Measurements from ENCODE around the gene KCTD5. TPM values are rescaled to one million over a fixed set of nuclear protein-coding genes. Genes with fewer than 3 reads are reported as not detected.

The KCTD5 gene
- total RNA-seq, 1 donor from 2014 or later, result 21.6 TPM

DNA sequence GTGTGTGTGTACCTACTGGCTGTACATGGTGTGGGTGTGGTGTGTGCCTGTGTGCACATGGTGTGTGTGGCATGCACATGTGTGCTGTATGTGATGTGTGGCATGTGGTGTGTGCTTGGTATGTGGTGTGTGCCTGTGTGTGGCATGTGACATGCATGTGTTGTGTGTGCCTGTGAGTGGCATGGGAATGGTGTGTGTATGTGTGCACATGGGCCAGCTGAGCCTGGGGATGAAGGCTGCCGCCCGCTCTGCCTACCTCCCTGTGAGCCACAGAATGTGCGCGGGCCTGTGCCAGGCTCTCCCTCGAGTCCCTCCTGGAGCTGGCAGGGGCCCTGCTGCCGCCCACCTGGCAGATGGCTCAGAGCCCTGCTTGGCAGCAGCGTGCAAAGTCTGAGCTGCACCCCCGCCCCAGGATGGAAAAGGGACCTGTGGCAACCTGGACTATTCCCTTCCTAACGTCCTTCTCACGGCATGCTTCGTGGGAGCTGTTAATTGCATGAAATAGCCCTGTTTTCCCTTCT, 28.4 kb downstream of the KCTD5 start:
- peaks cover 10% of the 10 kb centered on the region for H3K27me3 ChIP-seq
- H3K27me3 Mint-ChIP-seq (ENCODE audit: insufficient read depth, low read depth), result peaks cover 7% of the 10 kb centered on the region
- no peak overlapping the region for H3K27ac Mint-ChIP-seq
- peaks cover 14% of the 10 kb centered on the region for H4K20me1 ChIP-seq (ENCODE audit: low read depth)
- H3K4me1 Mint-ChIP-seq, result no peaks in the 10 kb centered on the region
- no peak for DNase-seq (ENCODE audit: low spot score)
- H2AFZ ChIP-seq (replicated peaks), result no peak overlapping the region
- no peaks in the 10 kb centered on the region for H3K36me3 ChIP-seq
- H3K4me3 Mint-ChIP-seq, result peak overlapping the region; percentile 18
- H3K27ac ChIP-seq, result no peak overlapping the region
- H3K79me2 ChIP-seq (ENCODE audit: low read depth), result no peaks in the 10 kb centered on the region
- no peaks in the 10 kb centered on the region for H3K9me3 Mint-ChIP-seq
- no peak overlapping the region for H3K9ac ChIP-seq
- H3F3A ChIP-seq (ENCODE audit: low read depth), result peaks cover 4% of the 10 kb centered on the region
- no peaks in the 10 kb centered on the region for H3K36me3 Mint-ChIP-seq
- H3K4me2 ChIP-seq, result no peak overlapping the region
- no peak overlapping the region for H3K4me3 ChIP-seq
- H3K9me3 ChIP-seq (ENCODE audit: low read depth), result no peaks in the 10 kb centered on the region
- TF ChIP-seq EZH2phosphoT487 (IDR thresholded peaks at IDR 0.05), result no peak
- no peak for TF ChIP-seq EZH2 (IDR thresholded peaks at IDR 0.05)
- TF ChIP-seq, protein P1, sequence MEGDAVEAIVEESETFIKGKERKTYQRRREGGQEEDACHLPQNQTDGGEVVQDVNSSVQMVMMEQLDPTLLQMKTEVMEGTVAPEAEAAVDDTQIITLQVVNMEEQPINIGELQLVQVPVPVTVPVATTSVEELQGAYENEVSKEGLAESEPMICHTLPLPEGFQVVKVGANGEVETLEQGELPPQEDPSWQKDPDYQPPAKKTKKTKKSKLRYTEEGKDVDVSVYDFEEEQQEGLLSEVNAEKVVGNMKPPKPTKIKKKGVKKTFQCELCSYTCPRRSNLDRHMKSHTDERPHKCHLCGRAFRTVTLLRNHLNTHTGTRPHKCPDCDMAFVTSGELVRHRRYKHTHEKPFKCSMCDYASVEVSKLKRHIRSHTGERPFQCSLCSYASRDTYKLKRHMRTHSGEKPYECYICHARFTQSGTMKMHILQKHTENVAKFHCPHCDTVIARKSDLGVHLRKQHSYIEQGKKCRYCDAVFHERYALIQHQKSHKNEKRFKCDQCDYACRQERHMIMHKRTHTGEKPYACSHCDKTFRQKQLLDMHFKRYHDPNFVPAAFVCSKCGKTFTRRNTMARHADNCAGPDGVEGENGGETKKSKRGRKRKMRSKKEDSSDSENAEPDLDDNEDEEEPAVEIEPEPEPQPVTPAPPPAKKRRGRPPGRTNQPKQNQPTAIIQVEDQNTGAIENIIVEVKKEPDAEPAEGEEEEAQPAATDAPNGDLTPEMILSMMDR (IDR thresholded peaks at IDR 0.05), result no peak
- no peaks in the 10 kb centered on the region for H3K4me1 ChIP-seq

- TF ChIP-seq EZH2phosphoT487 (IDR thresholded peaks at IDR 0.05) (no peak), EZH2 (IDR thresholded peaks at IDR 0.05) (no peak)
- TF ChIP-seq, protein P1 (IDR thresholded peaks at IDR 0.05), result no peak
- H3F3A ChIP-seq (ENCODE audit: low read depth), result peaks cover 4% of the 10 kb centered on the region
- peak overlapping the region; percentile 72 for H3K27ac Mint-ChIP-seq
- peaks cover 15% of the 10 kb centered on the region for H3K27me3 ChIP-seq
- no peak overlapping the region for H3K4me3 Mint-ChIP-seq
- no peaks in the 10 kb centered on the region for H3K36me3 Mint-ChIP-seq
- no peaks in the 10 kb centered on the region for H3K79me2 ChIP-seq (ENCODE audit: low read depth)
- H3K4me3 ChIP-seq, result no peak overlapping the region
- no peak for DNase-seq (ENCODE audit: low spot score)
- no peaks in the 10 kb centered on the region for H3K4me1 ChIP-seq
- H3K4me2 ChIP-seq, result no peak overlapping the region
- no peak overlapping the region for H3K27ac ChIP-seq
- H3K27me3 Mint-ChIP-seq (ENCODE audit: insufficient read depth, low read depth), result peaks cover 7% of the 10 kb centered on the region
- no peaks in the 10 kb centered on the region for H3K4me1 Mint-ChIP-seq
- peaks cover 21% of the 10 kb centered on the region for H4K20me1 ChIP-seq (ENCODE audit: low read depth)
- H3K9ac ChIP-seq, result no peak overlapping the region
- no peak overlapping the region for H2AFZ ChIP-seq (replicated peaks)
- H3K36me3 ChIP-seq, result no peaks in the 10 kb centered on the region
- H3K9me3 ChIP-seq (ENCODE audit: low read depth), result no peaks in the 10 kb centered on the region
- no peaks in the 10 kb centered on the region for H3K9me3 Mint-ChIP-seq
Observed at GRCh38 chr16:2711370-2712062, 29.2 kb downstream of the KCTD5 start.

GRCh38 chr16:2712063-2712441, 29.7 kb downstream of the KCTD5 start:
- Mint-ChIP-seq H3K9me3 (no peaks in the 10 kb centered on the region), H3K27me3 (ENCODE audit: insufficient read depth, low read depth) (peaks cover 9% of the 10 kb centered on the region), H3K36me3 (no peaks in the 10 kb centered on the region), H3K27ac (no peak overlapping the region), H3K4me3 (no peak overlapping the region), H3K4me1 (no peaks in the 10 kb centered on the region)
- no peak overlapping the region for H3K27ac ChIP-seq
- H3K27me3 ChIP-seq, result peaks cover 15% of the 10 kb centered on the region
- no peak overlapping the region for H3K4me2 ChIP-seq
- peaks cover 4% of the 10 kb centered on the region for H3F3A ChIP-seq (ENCODE audit: low read depth)
- no peaks in the 10 kb centered on the region for H3K36me3 ChIP-seq
- H3K4me3 ChIP-seq, result no peak overlapping the region
- no peaks in the 10 kb centered on the region for H3K4me1 ChIP-seq
- no peak for DNase-seq (ENCODE audit: low spot score)
- no peak overlapping the region for H3K9ac ChIP-seq
- H3K9me3 ChIP-seq (ENCODE audit: low read depth), result no peaks in the 10 kb centered on the region
- H2AFZ ChIP-seq (replicated peaks), result no peak overlapping the region
- H3K79me2 ChIP-seq (ENCODE audit: low read depth), result no peaks in the 10 kb centered on the region
- TF ChIP-seq, protein P1 (IDR thresholded peaks at IDR 0.05), result no peak
- TF ChIP-seq EZH2 (IDR thresholded peaks at IDR 0.05), result no peak
- no peak for TF ChIP-seq EZH2phosphoT487 (IDR thresholded peaks at IDR 0.05)
- H4K20me1 ChIP-seq (ENCODE audit: low read depth), result peaks cover 26% of the 10 kb centered on the region

Measured in neural progenitor cell (in vitro differentiated cells).